Suppressor macrophage treated with lipopolysaccharide for 4 hours (primary cell): ENCODE results near the gene MMD.
"Not testable (repeated sequence)": the region's sequence is repeated elsewhere in the genome, so short reads cannot be mapped to it uniquely, and the experiment has no call there.

ENCODE experiments used
- DNase-seq: peaks from one replicate; pipeline ENCODE4 v3.0.0-alpha.2; 2020

MMD gene

DNA sequence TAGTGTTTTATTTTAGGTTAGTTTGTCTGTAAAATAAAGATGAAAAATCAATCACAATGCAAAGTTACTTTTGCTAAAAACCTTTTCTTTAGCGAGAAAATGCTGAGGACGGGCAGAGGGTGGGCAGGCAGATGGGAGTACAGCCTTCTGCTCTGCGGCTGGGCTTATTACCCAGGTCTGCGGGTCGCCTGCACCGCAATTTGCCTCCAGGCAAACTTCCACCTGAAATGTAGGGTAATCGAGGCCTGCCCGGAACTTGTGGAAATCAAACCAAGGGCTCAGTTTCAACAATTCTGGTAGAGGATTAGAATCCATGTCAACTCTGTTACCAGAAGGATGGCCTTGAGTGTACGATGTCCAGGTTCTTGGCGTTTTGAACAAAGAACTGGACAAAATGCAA, 22.3 kb upstream of the MMD start:
- no peak for DNase-seq

DNA sequence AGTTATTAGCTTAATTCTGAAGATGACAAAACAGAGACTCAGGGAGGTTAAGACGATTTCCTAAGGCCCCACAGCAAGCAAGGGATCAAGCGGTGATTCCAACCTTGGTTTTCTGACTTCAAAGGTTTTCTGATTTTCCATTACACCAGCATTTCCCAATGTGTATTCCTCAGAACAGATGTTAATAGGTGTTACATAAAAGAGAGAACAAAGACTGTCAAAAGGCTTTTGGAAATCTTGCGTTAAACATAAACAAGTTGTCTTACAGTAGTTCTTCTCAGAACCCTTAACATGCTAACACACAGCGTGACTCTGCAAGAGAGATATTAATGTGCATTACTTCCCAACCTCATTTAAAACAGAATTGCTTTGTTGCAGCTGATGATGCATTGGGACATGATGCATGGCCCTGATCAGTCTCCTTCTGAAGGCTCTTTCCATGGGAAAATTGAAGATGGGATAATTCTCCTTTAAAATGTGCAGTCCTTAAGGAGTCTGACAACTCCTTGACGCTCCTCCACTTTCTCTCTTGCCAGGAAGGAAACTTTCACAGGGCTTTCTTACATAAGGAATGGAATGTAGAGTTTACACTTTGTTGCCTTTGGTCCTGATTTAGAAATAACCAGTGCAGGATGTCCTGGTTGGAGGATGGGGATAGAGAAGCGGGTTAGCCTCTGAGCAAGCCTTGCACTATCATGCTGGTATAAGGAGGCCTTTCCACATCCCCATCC, 21.5 kb upstream of the MMD start:
- no peak for DNase-seq

GRCh38 chr17:55442462-55442861, 20.8 kb upstream of the MMD start:
- no peak for DNase-seq

GRCh38 chr17:55441544-55441943, 19.9 kb upstream of the MMD start:
- no peak for DNase-seq

GRCh38 chr17:55440391-55440790, 18.8 kb upstream of the MMD start:
- DNase-seq, result peak; percentile 47

DNA sequence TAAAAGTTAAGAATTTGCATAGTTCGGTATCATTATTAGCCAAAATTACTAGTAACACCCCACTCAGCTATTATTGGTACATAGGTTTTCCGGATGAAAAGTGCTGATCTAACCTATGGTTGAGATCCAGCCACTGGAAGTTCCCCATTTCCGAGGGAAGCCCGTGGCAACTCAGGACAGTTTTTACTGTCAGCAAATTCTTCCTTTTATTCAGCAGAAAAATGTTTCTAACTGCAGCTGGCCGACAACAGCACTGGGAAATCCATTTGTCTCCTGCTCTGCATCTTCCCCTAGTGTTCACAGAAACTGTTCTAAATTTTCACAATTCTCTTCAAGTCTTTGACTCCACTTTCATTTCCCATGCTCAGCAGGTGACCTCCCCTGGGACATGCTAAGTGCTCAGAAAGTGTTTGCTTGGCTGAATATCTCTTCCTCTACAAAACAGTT, 15.5 kb upstream of the MMD start:
- peak; percentile 80 for DNase-seq

- no peak for DNase-seq
These were observed 14.9 kb upstream of the MMD start for GRCh38 chr17:55436224-55437158.

DNA sequence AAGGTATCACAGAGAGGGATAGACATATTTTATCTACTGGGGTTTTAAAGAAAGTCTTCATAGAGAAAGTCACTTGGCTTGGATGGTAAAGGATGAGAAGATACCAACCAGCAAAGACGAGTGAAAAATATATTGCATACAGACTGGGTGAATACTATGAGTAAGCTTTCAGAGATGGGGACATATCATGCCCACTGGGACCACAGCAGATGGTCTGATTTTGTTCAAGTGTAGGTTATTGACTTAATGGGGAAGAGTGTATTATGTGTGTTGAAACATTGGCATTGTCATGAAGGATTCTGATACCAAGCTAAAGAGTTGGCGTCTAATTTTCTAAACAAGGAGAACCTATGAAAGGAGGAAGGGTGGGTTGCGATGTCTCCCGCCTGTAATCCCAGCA, 13.8 kb upstream of the MMD start:
- no peak for DNase-seq

GRCh38 chr17:55434721-55435120, 13.1 kb upstream of the MMD start:
- DNase-seq, result peak; percentile 45

DNA sequence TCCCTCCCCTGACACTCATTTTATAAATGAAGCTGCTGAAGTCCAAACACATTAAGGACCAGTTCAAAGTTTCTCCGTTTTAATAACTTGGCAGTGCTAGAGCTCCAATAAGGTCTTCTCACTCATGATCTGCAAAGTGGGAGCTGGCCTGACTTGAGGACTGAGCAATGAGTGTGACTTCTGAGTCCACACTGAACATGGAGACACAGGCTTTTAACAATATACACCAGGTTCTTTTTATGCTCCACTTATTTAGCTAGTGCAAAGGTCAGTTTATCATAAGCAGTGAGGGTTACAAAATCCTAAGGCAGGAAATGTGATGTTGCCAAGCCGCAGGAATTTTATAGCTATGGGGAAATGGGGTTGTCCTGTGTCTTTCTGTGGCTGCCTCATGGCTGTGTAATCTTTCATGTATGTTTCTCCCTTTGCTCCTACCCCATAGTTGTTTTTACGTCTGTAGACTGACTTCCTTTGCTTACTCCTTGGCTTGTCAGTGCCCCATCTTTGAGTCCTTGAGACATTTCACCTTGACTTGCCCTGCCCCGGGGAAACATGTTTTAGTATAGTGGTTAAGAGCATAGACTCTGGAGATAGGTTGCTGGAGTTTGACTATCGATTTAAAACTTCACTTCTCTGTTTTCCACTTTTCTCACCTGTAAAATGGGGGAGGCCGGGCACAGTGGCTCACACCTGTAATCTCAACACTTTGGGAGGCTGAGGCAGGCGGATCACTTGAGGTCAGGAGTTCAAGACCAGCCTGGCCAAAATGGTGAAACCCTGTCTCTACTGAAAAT, 12.2 kb upstream of the MMD start:
- peak; percentile 69 for DNase-seq

DNA sequence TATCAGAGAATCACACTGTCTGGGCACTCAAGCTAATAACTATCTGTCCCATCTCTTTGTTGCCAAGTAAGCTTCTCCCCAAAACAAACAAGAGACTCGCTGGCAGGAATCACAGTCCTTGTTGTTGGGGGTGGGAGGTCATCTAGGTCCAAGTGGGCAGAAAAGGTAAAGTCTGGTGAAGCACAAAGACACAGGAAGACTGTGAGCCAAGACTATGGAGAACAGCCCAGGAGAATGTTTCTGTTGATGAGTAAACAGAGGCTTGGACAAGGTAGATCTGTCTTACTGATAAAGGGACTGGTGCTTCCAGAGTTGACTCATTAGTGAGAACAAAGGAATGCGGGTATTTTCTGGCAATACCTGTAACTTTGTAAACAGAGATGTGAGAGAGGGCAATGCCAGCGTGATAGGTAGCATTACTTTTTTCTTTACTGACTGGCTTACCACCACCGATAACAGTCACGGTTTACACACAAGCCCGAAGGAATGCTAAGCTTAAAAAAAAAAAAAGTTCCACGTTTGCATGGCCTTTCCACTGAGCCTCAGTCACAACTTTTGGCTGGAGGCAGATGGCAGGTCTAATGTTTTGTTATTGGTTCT, 11.5 kb upstream of the MMD start:
- no peak for DNase-seq

DNA sequence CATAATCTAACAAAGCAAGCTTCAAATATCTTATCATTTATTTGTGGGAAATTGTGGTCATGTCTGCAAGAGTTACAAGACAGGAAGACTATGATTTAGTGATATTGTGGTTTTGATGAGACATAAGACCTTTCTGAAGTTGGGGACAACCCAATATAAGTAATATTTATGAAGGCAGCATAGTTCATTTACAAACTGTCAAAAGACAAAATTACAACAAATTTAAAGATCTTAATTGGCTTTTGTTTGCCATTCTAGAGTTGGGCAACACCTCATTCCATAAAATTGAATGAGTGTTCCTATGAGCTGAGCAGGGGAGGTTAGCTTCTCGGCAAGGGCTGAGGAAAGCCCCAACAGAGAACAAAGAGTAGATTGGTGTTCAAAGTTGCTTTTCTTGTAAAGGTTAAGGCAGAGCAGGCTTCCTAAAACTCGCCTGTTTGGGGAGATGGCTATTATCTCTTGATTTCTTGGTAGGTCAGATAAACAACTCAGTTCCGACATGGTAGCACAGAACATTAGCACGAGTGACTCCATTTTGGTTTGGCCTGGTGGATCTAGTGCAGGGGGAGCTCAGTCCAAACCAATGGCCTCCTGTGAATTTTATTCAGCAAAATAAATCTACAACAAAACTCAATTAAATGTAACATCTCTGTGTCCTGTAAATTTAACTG, 10.9 kb upstream of the MMD start:
- DNase-seq, result no peak

DNA sequence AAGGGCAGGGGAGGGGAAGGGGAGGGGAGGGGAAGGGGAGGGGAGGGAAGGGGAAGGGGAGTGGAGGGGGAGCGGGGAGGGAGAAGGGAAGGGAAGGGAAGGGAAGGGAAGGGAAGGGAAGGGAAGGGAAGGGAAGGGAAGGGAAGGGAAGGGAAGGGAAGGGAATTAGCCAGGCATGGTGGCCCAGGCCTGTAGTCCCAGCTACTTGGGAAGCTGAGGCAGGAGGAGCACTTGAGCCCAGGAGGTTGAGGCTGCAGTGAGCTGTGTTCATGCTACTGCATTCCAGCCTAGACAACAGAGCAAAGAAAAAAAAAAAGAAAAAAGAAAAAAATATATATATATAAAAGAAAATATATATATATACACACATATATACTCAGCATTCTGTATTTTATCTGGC, 10.3 kb upstream of the MMD start:
- not testable (repeated sequence) for DNase-seq

DNA sequence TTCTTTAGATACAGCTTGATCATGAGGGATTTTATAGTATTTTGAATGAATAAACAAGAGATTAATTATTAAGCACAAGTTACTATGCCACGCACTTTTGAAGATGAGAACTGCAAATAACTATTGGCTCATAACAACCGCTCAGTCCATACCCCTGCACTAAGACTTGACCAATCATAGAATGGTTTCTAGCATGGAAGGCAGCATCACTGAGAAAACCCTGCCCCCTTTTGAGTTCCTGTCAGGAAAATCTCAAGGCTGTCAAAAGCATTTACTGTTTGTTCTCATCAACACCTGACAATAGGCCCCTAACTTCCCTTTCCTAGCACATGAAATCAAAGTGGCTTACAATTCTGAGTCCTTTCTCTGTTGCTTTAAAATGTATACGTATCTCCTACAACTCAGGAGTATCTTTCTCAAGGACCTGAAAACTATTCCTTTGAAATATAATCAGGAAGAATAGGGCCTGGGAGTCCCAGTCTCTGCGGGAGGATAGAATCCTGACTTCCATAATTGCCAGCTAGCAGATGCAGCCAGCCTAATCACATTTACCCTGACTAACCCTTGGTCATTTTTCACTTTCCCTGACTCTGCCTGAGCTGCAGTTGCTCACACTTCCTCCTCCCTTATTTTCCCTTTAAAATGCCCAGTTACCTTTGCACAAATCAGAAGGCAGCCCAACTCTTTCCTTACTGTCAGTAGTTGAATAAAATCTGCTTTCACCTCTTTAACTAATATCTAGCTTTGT, 9.1 kb upstream of the MMD start:
- DNase-seq, result no peak

- DNase-seq, result no peak
These were observed 5.9 kb upstream of the MMD start for GRCh38 chr17:55427587-55427882.

- DNase-seq, result peak; percentile 76
These were observed 5.4 kb upstream of the MMD start for GRCh38 chr17:55426851-55427586.

DNA sequence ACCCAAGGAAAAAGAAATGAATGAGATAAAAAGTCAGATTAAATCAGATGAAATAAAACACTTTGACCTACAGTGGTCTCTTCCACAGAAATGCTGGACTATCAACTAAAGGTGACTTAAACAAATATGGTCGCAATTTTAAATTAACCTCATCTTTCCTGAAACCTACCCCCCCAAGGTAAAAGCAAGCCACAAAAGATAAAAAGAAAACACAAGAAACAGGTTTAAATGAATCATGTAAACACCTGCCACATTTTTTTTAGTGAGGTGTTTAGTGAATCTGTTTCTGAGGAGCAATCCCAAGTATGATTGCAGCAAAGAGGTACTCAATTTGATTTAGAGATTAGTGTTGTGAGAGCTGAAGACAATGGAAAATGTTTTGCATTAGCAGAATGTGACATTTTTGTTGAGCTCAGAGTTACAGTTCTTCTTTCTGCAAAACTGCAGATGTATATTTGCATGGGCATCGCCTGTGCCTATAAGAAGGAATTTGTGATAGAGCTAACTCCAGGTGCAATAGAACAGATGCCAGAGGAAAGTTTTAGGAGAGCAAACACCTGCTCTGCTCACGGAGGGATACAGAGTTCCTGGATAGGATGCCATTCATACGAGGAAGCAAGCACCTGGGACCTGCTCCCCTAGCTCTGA, 3.4 kb upstream of the MMD start:
- DNase-seq, result no peak

DNA sequence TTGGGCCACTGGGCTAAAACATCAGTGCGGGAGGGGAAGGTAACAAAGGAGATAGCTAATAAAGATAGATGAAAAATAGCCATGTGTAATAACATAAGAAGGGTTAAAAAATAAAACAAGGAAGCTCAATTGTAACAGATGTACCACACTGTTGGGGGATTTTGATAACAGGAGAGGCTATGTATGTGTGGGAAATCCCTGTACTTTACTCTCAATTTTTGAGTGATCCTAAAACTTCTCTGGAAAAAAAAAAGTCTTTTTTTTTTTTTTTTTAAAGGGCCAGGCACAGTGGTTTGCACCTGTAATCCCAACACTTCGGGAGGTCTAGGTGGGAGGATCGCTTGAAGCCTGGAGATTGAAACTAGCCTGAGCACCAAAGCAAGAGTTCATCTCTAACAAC, 1.9 kb upstream of the MMD start:
- DNase-seq, result no peak

DNA sequence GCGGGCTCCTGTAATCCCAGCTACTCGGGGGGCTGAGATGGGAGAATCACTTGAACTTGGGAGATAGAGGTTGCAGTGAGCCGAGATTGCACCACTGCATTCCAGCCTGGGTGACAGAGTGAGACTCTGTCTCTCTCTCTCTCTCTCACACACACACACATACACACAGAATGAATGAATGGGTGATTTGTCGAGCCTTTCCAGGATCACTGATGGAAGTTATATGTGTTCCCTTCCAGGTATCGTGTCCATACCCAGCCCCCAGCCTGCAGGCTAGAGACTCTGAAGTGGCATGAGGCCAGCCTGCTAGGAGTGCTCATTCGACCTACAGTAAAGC, 1.2 kb upstream of the MMD start:
- not testable (repeated sequence) for DNase-seq

DNA sequence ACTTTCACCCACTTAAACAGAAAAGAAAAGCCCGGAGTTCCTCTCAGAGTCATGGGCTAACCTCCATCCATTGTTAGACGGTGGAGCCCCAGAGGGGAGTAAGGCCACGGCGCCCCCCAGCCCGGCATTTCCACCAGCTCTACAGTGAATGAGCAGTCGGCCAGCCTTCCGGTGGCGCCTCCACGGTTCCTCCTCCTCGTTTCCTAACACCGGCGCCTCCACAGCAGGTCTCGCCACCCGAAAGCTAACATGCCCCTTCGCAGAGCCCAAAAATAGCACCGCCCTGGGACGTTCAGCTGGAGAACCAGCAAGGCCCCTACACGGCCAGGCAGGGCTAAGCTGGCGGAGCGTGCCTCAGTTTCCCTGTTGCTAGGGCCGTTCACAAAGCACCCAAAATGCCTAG, 858 bp downstream of the MMD start:
- DNase-seq, result no peak
